Measurements from ENCODE around the gene PLXNA4. TPM values are rescaled to one million over a fixed set of nuclear protein-coding genes. Genes with fewer than 3 reads are reported as not detected.

Gene PLXNA4
- total RNA-seq, 1 experiment from 2014 or later: 0.10 TPM

DNA sequence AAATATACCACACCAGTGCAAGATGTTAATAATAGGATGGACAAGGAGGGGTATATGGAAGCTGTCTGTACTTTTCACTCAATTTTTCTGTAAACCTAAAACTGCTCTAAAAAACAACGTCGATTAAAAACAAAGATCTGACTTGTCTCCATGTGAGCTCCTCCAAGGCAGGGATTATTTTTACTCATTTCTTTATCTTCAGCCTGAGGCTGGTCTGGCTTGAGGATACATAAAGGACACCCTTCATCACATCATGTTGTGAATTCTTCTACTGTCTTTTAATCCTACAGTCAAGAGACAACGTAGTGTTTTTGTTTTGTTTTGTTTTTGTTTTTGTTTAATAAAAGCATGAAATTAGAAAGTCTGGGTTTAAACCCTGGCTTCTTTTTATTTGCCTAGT is 486.9 kb downstream of the PLXNA4 start:
- intact Hi-C loops (cut with micrococcal nuclease; ENCODE audit: unreplicated experiment) (no loop called here), in situ Hi-C loops (cut with HindIII; ENCODE audit: low pct_unique_long_range_greater_than_20kb, low sequenced_read_pairs) (no loop called here)
- TF ChIP-seq, protein P1, sequence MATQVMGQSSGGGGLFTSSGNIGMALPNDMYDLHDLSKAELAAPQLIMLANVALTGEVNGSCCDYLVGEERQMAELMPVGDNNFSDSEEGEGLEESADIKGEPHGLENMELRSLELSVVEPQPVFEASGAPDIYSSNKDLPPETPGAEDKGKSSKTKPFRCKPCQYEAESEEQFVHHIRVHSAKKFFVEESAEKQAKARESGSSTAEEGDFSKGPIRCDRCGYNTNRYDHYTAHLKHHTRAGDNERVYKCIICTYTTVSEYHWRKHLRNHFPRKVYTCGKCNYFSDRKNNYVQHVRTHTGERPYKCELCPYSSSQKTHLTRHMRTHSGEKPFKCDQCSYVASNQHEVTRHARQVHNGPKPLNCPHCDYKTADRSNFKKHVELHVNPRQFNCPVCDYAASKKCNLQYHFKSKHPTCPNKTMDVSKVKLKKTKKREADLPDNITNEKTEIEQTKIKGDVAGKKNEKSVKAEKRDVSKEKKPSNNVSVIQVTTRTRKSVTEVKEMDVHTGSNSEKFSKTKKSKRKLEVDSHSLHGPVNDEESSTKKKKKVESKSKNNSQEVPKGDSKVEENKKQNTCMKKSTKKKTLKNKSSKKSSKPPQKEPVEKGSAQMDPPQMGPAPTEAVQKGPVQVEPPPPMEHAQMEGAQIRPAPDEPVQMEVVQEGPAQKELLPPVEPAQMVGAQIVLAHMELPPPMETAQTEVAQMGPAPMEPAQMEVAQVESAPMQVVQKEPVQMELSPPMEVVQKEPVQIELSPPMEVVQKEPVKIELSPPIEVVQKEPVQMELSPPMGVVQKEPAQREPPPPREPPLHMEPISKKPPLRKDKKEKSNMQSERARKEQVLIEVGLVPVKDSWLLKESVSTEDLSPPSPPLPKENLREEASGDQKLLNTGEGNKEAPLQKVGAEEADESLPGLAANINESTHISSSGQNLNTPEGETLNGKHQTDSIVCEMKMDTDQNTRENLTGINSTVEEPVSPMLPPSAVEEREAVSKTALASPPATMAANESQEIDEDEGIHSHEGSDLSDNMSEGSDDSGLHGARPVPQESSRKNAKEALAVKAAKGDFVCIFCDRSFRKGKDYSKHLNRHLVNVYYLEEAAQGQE (IDR thresholded peaks at IDR 0.05; ENCODE audit: insufficient read depth in 1 of 2, low read depth in 2 of 2, low read length in 1 of 2): no peak
- TF ChIP-seq POLR2AphosphoS5 (IDR thresholded peaks at IDR 0.05; ENCODE audit: low read depth, low read length) (no peak), TCF7L2 (IDR thresholded peaks at IDR 0.05; ENCODE audit: low read depth, low read length) (no peak), SIN3A (IDR thresholded peaks at IDR 0.05; ENCODE audit: borderline replicate concordance, insufficient read depth, low read depth, low read length) (no peak)
- TF ChIP-seq, protein P2, sequence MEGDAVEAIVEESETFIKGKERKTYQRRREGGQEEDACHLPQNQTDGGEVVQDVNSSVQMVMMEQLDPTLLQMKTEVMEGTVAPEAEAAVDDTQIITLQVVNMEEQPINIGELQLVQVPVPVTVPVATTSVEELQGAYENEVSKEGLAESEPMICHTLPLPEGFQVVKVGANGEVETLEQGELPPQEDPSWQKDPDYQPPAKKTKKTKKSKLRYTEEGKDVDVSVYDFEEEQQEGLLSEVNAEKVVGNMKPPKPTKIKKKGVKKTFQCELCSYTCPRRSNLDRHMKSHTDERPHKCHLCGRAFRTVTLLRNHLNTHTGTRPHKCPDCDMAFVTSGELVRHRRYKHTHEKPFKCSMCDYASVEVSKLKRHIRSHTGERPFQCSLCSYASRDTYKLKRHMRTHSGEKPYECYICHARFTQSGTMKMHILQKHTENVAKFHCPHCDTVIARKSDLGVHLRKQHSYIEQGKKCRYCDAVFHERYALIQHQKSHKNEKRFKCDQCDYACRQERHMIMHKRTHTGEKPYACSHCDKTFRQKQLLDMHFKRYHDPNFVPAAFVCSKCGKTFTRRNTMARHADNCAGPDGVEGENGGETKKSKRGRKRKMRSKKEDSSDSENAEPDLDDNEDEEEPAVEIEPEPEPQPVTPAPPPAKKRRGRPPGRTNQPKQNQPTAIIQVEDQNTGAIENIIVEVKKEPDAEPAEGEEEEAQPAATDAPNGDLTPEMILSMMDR (IDR thresholded peaks at IDR 0.05): no peak
- POLR2A ChIA-PET: no interaction called here
- Histone ChIP-seq H3K4me1 (ENCODE audit: control insufficient read depth, insufficient read depth, low read length) (no peaks in the 10 kb centered on the region), H3K27ac (ENCODE audit: low read length) (no peak overlapping the region), H3K4me3 (ENCODE audit: low read depth in 2 of 2, low read length in 2 of 2) (no peak overlapping the region), H3K9me3 (ENCODE audit: control insufficient read depth, insufficient read depth, low read depth, low read length) (no peaks in the 10 kb centered on the region), H3K36me3 (ENCODE audit: control insufficient read depth, insufficient read depth, low read length) (no peaks in the 10 kb centered on the region), H3K27me3 (ENCODE audit: control insufficient read depth, insufficient read depth, low read length) (peaks cover 2% of the 10 kb centered on the region)
- ATAC-seq: no peak
- BruUV-seq (replicated peaks): no TSS peak
- no peak for DNase-seq (ENCODE audit: low read depth, low spot score)
- CTCF ChIA-PET: no interaction called here

DNA sequence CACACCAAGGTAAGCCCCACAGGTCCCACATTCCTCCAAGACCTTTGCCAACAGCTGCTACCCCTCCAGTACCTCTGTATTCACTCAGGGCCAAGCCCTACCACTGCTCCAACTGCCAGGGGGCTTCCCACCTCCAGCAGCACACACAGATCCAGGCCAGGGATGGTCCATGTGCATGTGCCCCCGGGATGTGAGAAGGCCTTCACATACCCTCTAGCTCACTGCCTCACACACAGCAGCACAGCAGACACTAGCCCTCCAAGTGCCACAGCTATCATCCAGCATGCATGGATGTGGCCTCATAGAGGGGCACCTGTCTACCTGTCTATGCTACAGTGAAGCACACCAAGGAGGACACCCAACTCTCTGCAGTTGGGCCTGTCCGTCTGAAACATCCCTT is 488.8 kb downstream of the PLXNA4 start:
- BruUV-seq (replicated peaks): no TSS peak
- ATAC-seq: no peak
- ChIA-PET CTCF (no interaction called here), POLR2A (no interaction called here)
- Histone ChIP-seq H3K27me3 (ENCODE audit: control insufficient read depth, insufficient read depth, low read length) (peaks cover 2% of the 10 kb centered on the region), H3K36me3 (ENCODE audit: control insufficient read depth, insufficient read depth, low read length) (no peaks in the 10 kb centered on the region), H3K4me1 (ENCODE audit: control insufficient read depth, insufficient read depth, low read length) (no peaks in the 10 kb centered on the region), H3K9me3 (ENCODE audit: control insufficient read depth, insufficient read depth, low read depth, low read length) (no peaks in the 10 kb centered on the region), H3K4me3 (ENCODE audit: low read depth in 2 of 2, low read length in 2 of 2) (no peak overlapping the region), H3K27ac (ENCODE audit: low read length) (no peak overlapping the region)
- TF ChIP-seq TCF7L2 (IDR thresholded peaks at IDR 0.05; ENCODE audit: low read depth, low read length): no peak
- TF ChIP-seq, protein P2 (IDR thresholded peaks at IDR 0.05): no peak
- TF ChIP-seq POLR2AphosphoS5 (IDR thresholded peaks at IDR 0.05; ENCODE audit: low read depth, low read length): no peak
- TF ChIP-seq, protein P1 (IDR thresholded peaks at IDR 0.05; ENCODE audit: insufficient read depth in 1 of 2, low read depth in 2 of 2, low read length in 1 of 2): no peak
- TF ChIP-seq SIN3A (IDR thresholded peaks at IDR 0.05; ENCODE audit: borderline replicate concordance, insufficient read depth, low read depth, low read length): no peak
- in situ Hi-C loops (cut with HindIII; ENCODE audit: low pct_unique_long_range_greater_than_20kb, low sequenced_read_pairs): no loop called here
- intact Hi-C loops (cut with micrococcal nuclease; ENCODE audit: unreplicated experiment): no loop called here
- DNase-seq (ENCODE audit: low read depth, low spot score): no peak

Data from Panc1 (cell line).